ENCODE data around the gene ZDHHC14.

Gene ZDHHC14

DNA sequence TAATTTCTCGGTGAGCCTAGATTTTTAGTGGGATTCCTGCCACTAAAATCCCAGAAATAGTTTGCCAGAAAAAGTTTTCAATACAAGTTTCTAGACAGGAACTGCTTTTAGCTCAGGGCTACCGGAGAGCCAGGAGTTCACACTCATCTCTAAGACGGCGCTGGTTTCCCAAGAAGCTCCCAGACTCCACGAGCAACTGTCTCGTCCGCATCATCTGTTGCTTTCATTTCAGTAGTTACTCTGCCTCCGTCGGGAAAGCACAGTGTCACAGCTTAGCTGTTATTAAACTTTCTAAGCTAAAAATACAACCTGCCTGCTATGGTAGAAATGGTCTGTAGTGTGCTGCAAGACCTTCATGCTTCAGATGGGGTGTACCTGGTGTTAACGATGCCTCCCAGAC is 244.8 kb downstream of the ZDHHC14 start:
- TF ChIP-seq, protein P1, sequence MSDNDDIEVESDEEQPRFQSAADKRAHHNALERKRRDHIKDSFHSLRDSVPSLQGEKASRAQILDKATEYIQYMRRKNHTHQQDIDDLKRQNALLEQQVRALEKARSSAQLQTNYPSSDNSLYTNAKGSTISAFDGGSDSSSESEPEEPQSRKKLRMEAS (IDR thresholded peaks at IDR 0.05; ENCODE audit: low read depth, low read length): no peak
- TF ChIP-seq, protein P2, sequence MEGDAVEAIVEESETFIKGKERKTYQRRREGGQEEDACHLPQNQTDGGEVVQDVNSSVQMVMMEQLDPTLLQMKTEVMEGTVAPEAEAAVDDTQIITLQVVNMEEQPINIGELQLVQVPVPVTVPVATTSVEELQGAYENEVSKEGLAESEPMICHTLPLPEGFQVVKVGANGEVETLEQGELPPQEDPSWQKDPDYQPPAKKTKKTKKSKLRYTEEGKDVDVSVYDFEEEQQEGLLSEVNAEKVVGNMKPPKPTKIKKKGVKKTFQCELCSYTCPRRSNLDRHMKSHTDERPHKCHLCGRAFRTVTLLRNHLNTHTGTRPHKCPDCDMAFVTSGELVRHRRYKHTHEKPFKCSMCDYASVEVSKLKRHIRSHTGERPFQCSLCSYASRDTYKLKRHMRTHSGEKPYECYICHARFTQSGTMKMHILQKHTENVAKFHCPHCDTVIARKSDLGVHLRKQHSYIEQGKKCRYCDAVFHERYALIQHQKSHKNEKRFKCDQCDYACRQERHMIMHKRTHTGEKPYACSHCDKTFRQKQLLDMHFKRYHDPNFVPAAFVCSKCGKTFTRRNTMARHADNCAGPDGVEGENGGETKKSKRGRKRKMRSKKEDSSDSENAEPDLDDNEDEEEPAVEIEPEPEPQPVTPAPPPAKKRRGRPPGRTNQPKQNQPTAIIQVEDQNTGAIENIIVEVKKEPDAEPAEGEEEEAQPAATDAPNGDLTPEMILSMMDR (IDR thresholded peaks at IDR 0.05; ENCODE audit: low read depth, low read length): no peak
- no peak for TF ChIP-seq MYC (IDR thresholded peaks at IDR 0.05; ENCODE audit: low read depth, low read length)
- no peak for TF ChIP-seq POLR2A (IDR thresholded peaks at IDR 0.05; ENCODE audit: extremely low read depth, insufficient read length)
- H3K4me3 ChIP-seq (ENCODE audit: low read depth, low read length): no peak overlapping the region
- no peak for DNase-seq (ENCODE audit: low read depth)

DNA sequence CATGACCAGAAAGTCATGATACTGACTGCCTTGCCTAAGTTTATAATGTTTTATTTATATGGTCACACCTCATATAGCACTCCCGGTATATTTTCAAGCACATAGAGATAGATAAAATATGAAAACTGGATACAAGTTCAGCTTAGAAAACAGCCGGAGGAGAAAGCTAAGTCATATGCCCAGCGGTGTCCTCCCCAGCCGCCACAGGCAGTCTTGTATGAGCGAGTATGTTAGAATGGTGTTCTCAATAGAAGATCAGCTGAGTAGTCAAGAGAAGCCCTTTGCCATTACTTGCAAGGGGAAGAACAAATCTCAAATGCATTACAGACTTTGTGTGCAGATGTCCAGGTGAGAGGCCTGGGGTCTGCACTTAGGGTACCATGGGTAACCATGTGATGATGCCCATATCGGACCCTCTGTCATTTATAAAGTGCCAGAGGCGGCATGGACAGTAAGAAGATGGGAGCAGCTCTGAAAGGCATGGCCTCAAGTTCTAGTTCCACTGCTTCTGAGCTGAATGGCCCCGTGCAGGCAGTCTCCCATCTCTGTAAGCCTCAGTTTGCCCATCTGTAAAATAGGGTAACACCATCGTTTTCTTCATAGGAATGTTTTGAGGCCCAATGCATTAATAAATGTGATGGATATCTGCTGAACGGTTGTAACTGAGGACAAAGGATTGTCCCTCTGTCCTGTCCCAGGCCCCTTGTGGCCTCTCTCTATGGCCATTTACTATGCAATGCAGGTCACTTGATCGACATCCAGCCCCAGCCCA is 246.4 kb downstream of the ZDHHC14 start:
- TF ChIP-seq, protein P1 (IDR thresholded peaks at IDR 0.05; ENCODE audit: low read depth, low read length): no peak
- TF ChIP-seq, protein P2 (IDR thresholded peaks at IDR 0.05; ENCODE audit: low read depth, low read length): no peak
- no peak for TF ChIP-seq POLR2A (IDR thresholded peaks at IDR 0.05; ENCODE audit: extremely low read depth, insufficient read length)
- no peak for TF ChIP-seq MYC (IDR thresholded peaks at IDR 0.05; ENCODE audit: low read depth, low read length)
- no peak for DNase-seq (ENCODE audit: low read depth)
- no peak overlapping the region for H3K4me3 ChIP-seq (ENCODE audit: low read depth, low read length)

DNA sequence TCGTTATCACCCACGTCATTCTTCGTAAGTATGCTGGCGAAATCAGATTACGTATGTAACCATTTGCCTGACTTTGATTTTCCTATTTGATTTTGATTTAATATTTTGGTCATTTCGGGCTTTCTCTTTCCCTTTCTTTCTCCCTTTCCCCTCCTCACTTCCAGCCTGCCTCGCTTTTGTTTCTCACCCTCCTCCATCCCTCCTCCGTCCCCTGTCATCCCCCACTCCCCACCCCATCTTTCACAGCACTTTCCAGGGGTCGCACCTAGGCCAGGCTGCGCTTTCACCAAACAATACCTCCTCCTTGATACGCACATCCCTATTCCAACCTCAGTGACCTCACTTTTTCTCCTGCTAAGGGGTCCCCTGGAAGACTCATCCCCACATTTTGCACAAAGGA is 247.5 kb downstream of the ZDHHC14 start:
- TF ChIP-seq MYC (IDR thresholded peaks at IDR 0.05; ENCODE audit: low read depth, low read length): no peak
- TF ChIP-seq, protein P1 (IDR thresholded peaks at IDR 0.05; ENCODE audit: low read depth, low read length): no peak
- no peak for TF ChIP-seq POLR2A (IDR thresholded peaks at IDR 0.05; ENCODE audit: extremely low read depth, insufficient read length)
- TF ChIP-seq, protein P2 (IDR thresholded peaks at IDR 0.05; ENCODE audit: low read depth, low read length): no peak
- H3K4me3 ChIP-seq (ENCODE audit: low read depth, low read length): no peak overlapping the region
- DNase-seq (ENCODE audit: low read depth): no peak

DNA sequence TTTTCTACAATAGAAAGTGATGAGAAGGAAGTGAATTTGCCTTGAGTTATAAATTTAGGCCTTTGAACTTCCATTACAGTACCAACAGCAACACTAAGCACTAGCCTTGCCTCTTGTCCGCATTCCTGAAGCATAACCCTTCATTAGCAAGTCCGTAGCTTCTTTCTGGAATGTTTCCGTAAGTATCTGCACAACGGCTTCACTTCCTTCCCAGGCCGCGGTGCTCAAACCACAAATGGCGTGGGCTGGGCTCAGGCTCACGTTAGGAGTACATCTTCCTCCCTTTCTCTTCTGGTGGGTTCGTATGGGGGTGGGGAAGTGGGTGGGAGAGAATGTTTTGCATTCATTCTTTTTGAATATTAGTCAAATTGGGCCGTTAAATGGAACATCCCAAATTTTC is 248.2 kb downstream of the ZDHHC14 start:
- DNase-seq (ENCODE audit: low read depth): peak; percentile 85
- H3K4me3 ChIP-seq (ENCODE audit: low read depth, low read length): peak overlapping the region; percentile 19
- TF ChIP-seq POLR2A (IDR thresholded peaks at IDR 0.05; ENCODE audit: extremely low read depth, insufficient read length): no peak
- TF ChIP-seq, protein P1 (IDR thresholded peaks at IDR 0.05; ENCODE audit: low read depth, low read length): no peak
- TF ChIP-seq, protein P2 (IDR thresholded peaks at IDR 0.05; ENCODE audit: low read depth, low read length): no peak
- no peak for TF ChIP-seq MYC (IDR thresholded peaks at IDR 0.05; ENCODE audit: low read depth, low read length)

DNA sequence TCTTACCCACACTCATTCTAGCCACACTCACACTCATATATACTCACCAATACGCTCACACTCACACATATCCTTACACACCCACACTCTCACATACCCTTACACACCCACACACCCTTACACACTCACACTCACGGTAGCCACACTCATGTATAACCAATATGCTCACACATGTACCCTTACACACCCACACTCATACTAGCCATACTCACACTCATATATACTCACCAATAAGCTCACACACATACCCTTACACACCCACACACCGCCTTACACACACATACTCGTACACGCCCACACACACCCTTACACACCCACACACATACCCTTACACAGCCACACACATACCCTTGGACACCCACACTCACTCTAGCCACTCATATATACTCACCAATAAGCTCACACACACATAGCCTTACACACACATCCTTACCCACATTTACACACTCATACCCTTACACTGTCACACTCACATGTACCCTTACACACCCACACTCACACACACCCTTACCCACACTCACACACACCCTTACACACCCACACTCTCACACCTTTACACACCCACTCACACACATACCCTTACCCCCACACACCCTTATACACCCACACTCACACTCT is 249.6 kb downstream of the ZDHHC14 start:
- H3K4me3 ChIP-seq (ENCODE audit: low read depth, low read length): no peak overlapping the region
- TF ChIP-seq, protein P1 (IDR thresholded peaks at IDR 0.05; ENCODE audit: low read depth, low read length): no peak
- TF ChIP-seq MYC (IDR thresholded peaks at IDR 0.05; ENCODE audit: low read depth, low read length) (no peak), POLR2A (IDR thresholded peaks at IDR 0.05; ENCODE audit: extremely low read depth, insufficient read length) (no peak)
- TF ChIP-seq, protein P2 (IDR thresholded peaks at IDR 0.05; ENCODE audit: low read depth, low read length): no peak
- no peak for DNase-seq (ENCODE audit: low read depth)

Measured in NB4 (cell line).